Measurements from ENCODE around the gene USP12.

USP12 gene

DNA sequence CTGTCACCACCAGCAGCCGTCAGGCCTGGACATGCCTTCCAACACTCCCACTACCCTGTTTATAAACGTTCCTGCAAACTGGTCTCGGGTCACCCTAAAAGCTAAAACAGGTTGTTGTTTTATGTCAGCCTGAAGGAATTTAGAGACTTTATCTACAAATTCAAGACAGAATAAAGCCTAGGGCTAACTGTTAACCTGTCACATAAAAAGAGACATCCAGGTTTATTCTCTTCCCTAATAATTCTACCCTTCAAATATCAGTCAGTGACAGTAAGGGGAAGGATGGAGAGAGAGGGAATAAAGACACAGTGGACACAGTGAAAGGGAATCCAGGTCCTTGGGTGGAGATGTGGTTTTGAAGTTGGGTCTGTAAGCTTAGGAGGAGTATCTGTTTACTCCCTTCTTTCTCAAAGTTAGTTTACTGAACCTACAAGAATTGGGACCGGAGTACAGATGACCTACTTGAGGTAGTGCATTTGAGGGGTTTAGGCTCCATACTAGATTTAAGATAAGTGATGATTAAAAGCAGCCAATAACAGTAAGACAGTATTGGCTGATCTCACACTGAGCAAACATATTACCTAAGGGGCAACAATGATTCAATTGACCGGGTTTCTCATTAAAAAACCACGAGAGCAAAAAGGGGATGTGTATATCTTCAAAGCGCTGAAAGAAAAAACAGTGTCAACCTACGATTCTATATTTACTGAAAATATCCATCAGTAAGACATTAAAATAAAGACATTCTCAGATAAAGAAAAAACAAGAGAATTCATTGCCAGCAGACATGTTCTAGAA is 142.7 kb downstream of the USP12 start:
- FAIRE-seq: no peak

DNA sequence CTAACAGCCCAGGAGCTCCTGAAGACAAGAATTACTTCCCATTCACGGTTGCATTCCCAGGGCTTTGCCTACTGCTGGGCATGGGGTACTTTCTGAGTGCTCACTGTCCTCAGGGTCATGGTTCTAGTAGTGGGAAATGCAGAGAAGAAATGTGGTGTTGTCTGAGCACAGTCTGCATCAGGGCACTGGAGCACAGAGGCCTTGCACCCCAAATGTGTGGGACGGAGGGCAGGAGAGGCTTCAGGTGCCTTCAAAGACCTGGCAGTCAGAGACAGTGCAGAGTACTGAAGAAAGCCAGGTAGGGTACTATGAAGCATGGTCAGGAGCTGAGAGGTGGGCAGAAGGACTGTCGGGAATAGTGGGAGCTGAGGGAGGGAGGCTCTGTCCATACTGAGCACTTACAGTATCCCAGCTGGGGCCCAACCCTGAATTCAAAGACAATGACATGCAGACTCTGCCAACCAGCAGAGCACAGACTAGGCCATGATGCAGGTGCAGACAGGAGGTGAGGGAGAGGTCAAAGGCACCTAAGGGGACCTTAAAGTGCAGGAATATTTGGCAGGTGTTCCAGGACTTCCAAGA is 144.4 kb downstream of the USP12 start:
- FAIRE-seq: no peak

- FAIRE-seq: no peak
Observed at GRCh38 chr13:27026396-27026795, 145.2 kb downstream of the USP12 start.

GRCh38 chr13:27024776-27025492 is 146.7 kb downstream of the USP12 start:
- no peak for FAIRE-seq

DNA sequence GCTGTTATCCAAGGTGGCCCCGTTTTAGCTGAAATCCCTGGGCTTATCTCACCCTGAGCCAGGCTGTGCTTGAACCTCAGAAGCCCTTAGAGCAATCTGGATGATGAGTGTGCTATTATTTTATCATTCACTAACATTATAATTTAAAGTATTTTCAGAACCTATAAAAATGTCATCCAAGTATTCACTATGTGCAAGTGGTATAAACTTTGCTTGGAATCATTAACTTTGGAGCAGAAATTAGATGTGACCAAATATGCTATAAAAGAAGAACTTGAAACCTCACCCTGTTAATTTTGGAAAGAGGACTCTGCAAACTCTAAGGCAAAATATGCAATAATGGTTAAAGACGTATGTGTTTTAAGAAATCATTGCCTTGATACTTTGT is 147.5 kb downstream of the USP12 start:
- no peak for FAIRE-seq

DNA sequence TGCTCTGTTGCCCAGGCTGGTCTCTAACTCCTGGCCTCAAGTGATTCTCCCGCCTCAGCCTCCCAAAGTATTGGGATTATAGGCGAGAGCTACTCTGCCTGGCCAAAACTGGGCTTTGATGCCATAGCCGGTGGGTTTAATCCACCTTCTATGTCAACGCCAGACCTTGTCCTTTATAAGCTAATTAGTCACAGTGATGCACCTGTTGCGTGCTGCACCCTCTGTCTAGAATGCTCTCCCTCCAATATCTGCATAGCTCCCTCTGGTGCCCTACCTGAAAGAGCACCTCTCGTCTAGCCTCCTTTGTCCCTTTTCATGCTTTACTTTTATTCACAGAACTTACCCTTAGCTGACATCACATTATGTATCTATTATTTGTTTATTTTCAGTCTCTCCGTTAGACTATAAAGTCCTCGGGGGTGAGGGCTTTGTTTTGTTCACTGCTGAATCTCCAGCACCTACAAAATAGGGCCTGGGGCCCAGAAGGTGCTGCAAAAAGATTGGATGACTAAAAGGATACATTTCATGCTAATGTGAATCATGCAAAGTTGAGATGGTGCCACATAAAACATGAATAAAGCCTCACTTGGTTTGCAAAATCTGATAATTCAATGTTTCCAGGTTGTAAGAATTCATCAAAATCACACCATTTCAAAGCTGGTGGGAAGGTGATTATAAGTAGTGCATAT is 148.1 kb downstream of the USP12 start:
- FAIRE-seq: no peak

DNA sequence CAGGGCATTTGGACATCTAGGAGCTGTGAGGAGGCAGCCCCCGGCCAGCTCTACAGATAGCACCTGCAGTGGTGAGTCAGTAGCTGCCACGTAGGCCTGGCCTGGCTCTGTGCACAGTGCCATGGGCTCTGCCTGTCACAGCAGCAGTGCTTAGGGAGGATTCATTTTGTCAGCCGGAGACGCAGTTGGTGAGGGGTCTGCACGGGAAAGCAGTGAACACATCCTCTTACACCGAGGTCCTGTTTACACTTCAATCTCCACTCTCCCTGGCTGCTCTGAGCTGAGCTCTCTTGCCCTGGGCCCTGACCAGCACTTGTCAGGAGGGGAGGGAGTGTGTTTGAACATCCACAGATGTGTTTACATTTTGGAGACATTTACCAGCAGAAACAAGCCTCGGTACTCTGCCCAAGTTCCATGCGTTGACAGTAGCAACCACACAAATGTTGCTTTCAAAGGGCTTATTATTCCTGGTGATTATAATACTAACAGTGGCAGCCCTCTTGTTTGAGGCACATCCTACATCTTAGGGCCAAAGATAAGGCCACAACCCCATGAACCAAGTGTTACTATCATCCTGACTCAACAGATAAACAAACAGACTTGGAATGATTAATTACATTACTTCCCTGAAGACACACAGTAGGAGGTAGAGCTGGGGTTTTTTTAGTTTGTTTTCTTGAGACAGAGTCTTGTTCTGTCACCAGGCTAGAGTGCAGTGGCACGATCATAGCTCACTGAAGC is 148.9 kb downstream of the USP12 start:
- no peak for FAIRE-seq

DNA sequence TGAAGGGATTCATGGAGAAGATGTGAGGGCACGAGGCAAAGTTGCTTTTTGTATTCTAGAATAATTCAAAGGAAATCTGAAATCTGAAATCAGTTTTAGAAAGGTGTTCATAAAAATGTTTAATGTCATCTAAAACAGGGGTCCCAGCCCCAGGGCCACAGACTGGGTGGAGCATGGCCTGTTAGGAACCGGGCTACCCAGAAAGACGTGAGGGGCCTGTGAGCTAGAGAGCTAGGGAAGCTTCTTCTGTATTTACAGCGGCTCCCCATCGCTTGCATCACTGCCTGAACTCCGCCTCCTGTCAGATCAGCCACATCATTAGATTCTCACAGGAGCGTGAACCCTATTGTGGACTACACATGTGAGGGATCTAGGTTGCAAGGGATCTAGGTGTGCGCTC is 151.2 kb downstream of the USP12 start:
- no peak for FAIRE-seq

DNA sequence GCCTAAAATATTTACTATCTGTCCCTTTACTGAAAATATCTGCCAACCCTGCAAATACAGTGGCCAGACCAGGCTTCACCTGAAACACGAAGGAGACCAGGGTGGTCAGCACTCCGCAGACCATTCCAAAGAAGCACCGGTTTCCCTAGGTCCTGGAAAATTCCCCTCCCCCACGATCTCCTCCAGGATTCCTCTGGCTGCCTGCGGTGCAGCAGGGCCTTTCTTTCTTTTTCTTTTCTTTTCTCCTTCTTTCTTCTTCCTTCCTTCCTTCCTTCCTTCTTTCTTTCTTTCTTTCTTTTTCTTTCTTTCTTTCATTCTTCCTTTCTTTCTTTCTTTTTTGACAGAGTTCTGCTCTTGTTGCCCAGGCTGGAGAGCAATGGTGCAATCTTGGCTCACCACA is 152.7 kb downstream of the USP12 start:
- no peak for FAIRE-seq

DNA sequence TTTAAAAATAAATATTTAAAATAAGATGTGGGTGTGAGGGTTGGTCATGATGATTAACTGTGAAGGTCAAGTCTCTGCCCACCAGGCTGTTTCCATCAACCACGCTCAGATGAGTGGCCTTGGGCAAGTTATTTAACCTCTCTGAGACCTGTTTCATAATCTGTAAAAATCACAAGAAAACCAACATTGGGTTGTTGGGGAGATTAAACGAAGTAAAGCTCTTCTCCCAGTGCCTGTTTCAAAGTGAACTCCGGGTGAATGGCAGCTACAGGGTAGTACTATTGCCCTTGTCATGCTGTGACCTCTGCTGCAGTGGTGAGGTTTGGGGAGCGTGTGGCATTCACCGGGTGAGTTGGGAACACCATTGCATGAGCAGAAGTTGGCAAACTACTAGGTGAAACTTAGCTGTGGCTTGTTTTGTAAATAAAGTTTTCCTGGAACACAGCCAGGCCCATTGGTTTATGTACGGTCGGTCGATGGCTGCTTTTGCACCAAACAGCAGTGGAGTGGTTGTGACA is 153.2 kb downstream of the USP12 start:
- FAIRE-seq: no peak

- FAIRE-seq: no peak
Observed at GRCh38 chr13:27016875-27017274, 154.7 kb downstream of the USP12 start.

All from colon (tissue), 2 donors.